HCT116 (cell line): ENCODE measurements around the gene WFDC1. TPM values are rescaled to one million over a fixed set of nuclear protein-coding genes. Genes with fewer than 3 reads are reported as not detected.

Source experiments
- ATAC-seq: fragments of 200-7000 bp; cut with Tn5 transposase; 2 replicates; pipeline ENCODE4 v1.9.1; 2020; ENCODE audit warnings: mild to moderate bottlenecking, moderate library complexity
- BruUV-seq: library from RNA; stranded (reverse); fragments of 400-500 nt; replicated peaks from 2 replicates; lab custom pipeline; 2021; lab: Mats Ljungman, UMichigan
- CTCF ChIA-PET: fragments of 300-600 bp; sonication (Branson Sonifier 250); formaldehyde crosslinking; loops from one replicate; lab custom pipeline; 2021; ENCODE audit warnings: antibody characterized with exemption; lab: Charles Lee
- POLR2A ChIA-PET: fragments of 300-600, 350-600 bp; sonication (Branson Sonifier 250); formaldehyde crosslinking; loops from one replicate; lab custom pipeline; 2021; ENCODE audit warnings: antibody characterized with exemption; lab: Charles Lee
- RAD21 ChIA-PET, 2 experiments: fragments of 300-600 bp; sonication (Branson Sonifier 250); formaldehyde crosslinking; loops; one replicate each; lab custom pipeline; 2023; ENCODE audit warnings: low total read pairs in 2 of 2; ENCODE audit not compliant: uncharacterized antibody in 2 of 2, unreplicated experiment in 2 of 2, low non-redundant PET in 1 of 2; lab: Charles Lee
- DNase-seq: peaks from one replicate; pipeline ENCODE4 v3.0.0-alpha.2; 2010; ENCODE audit warnings: low read depth, low spot score
- H2AFZ ChIP-seq: fragments of 200-600 bp; shearing (Covaris generic), sonication (generic); 2 replicates; pipeline ENCODE4 v1.6.1; 2017; ENCODE audit warnings: low read depth, mixed run types, mixed read lengths, antibody characterized with exemption, low read length; ENCODE audit not compliant: poor library complexity, severe bottlenecking
- H3K27ac ChIP-seq: 2 replicates; pipeline ENCODE4 v1.5.1; 2012; ENCODE audit warnings: low read depth, low read length
- H3K27me3 ChIP-seq: fragments of 200-600 bp; sonication (generic); 2 replicates; pipeline ENCODE4 v1.6.1; 2016; ENCODE audit warnings: mixed run types, low read length, mixed read lengths; ENCODE audit not compliant: insufficient read depth
- H3K36me3 ChIP-seq, 2 experiments: fragments of 200-500 bp in 1 of 2; fragments of 200-600 bp in 1 of 2; sonication (Bioruptor generic) in 1 of 2; sonication (generic) in 1 of 2; 2 replicates each; pipeline versions ENCODE4 v1.5.1 to v1.6.1; 2014 to 2016; ENCODE audit warnings: low read length in 2 of 2, inconsistent platforms in 1 of 2, mixed read lengths in 1 of 2, mixed run types in 1 of 2; ENCODE audit not compliant: insufficient read depth in 2 of 2, control insufficient read depth in 1 of 2
- H3K4me1 ChIP-seq, 2 experiments: fragments of 200-600 bp in 1 of 2; sonication (generic) in 1 of 2; 2 replicates each; pipeline versions ENCODE4 v1.5.1 to v1.6.1; 2012 to 2017; ENCODE audit warnings: low read length in 2 of 2, inconsistent platforms in 1 of 2, mild to moderate bottlenecking in 1 of 2, mixed read lengths in 1 of 2, mixed run types in 1 of 2, moderate library complexity in 1 of 2; ENCODE audit not compliant: insufficient read depth in 2 of 2, control insufficient read depth in 1 of 2
- H3K4me2 ChIP-seq: fragments of 200-600 bp; sonication (generic); 2 replicates; pipeline ENCODE4 v1.6.1; 2017; ENCODE audit warnings: mixed run types, low read length, mixed read lengths
- H3K4me3 ChIP-seq, 2 experiments: fragments of 200-600 bp in 1 of 2; sonication (generic) in 1 of 2; replicated peaks in 1 of 2; 2 replicates each; pipeline ENCODE4 v1.5.1; 2011 to 2016; ENCODE audit warnings: low read length in 2 of 2, control low read depth in 1 of 2, low read depth in 1 of 2, mild to moderate bottlenecking in 1 of 2, mixed read lengths in 1 of 2, mixed run types in 1 of 2
- H3K79me2 ChIP-seq: fragments of 200-600 bp; sonication (generic); 2 replicates; pipeline ENCODE4 v1.6.1; 2017; ENCODE audit warnings: mild to moderate bottlenecking, mixed run types, low read length, moderate library complexity, mixed read lengths; ENCODE audit not compliant: insufficient read depth
- H3K9ac ChIP-seq: fragments of 200-600 bp; sonication (generic); 2 replicates; pipeline ENCODE4 v1.6.1; 2016; ENCODE audit warnings: low read length, mixed read lengths
- H3K9me2 ChIP-seq: fragments of 200-600 bp; sonication (generic), shearing (Covaris generic); 2 replicates; pipeline ENCODE4 v1.6.1; 2017; ENCODE audit warnings: mixed run types, mild to moderate bottlenecking, moderate library complexity; ENCODE audit not compliant: insufficient read depth
- H3K9me3 ChIP-seq, 2 experiments: fragments of 200-500 bp in 1 of 2; fragments of 200-600 bp in 1 of 2; sonication (Bioruptor generic) in 1 of 2; sonication (generic) in 1 of 2; 2 replicates each; pipeline ENCODE4 v1.6.1; 2014 to 2017; ENCODE audit warnings: low read length in 2 of 2, mixed read lengths in 2 of 2, inconsistent platforms in 1 of 2, low read depth in 1 of 2, mild to moderate bottlenecking in 1 of 2, mixed run types in 1 of 2, moderate library complexity in 1 of 2; ENCODE audit not compliant: control insufficient read depth in 1 of 2, insufficient read depth in 1 of 2
- H4K20me1 ChIP-seq: fragments of 200-600 bp; sonication (generic), shearing (Covaris generic); 2 replicates; pipeline ENCODE4 v1.6.1; 2017; ENCODE audit warnings: mixed run types, mild to moderate bottlenecking, moderate library complexity; ENCODE audit not compliant: insufficient read depth
- ATF3 ChIP-seq: IDR thresholded peaks from 2 replicates; pipeline ENCODE4 v1.6.1; 2012
- CEBPB ChIP-seq: IDR thresholded peaks from 2 replicates; pipeline ENCODE4 v1.6.1; 2012; ENCODE audit warnings: low read depth
- EGR1 ChIP-seq: IDR thresholded peaks from 2 replicates; pipeline ENCODE4 v1.6.1; 2012; ENCODE audit warnings: low read depth
- ELF1 ChIP-seq: IDR thresholded peaks from 2 replicates; pipeline ENCODE4 v1.6.1; 2012; ENCODE audit warnings: low read depth, borderline replicate concordance
- EZH2 ChIP-seq: fragments of 200-600 bp; sonication (generic); IDR thresholded peaks from 2 replicates; pipeline ENCODE4 v1.6.1; 2017; ENCODE audit warnings: antibody characterized with exemption, mixed run types
- EZH2phosphoT487 ChIP-seq: fragments of 200-600 bp; IDR thresholded peaks from 2 replicates; pipeline ENCODE4 v1.6.1; 2018; ENCODE audit warnings: antibody characterized with exemption, borderline replicate concordance
- FOSL1 ChIP-seq: IDR thresholded peaks from 2 replicates; pipeline ENCODE4 v1.6.1; 2012; ENCODE audit warnings: low read depth
- JUND ChIP-seq: IDR thresholded peaks from 2 replicates; pipeline ENCODE4 v1.6.1; 2012
- POLR2A ChIP-seq: IDR thresholded peaks from 2 replicates; pipeline ENCODE4 v1.7.0; 2011; ENCODE audit warnings: borderline replicate concordance; ENCODE audit not compliant: insufficient read depth, insufficient read length; ENCODE audit errors: extremely low read depth
- POLR2AphosphoS5 ChIP-seq: IDR thresholded peaks from 2 replicates; pipeline ENCODE4 v1.6.1; 2011; ENCODE audit warnings: mild to moderate bottlenecking, low read depth, low read length, moderate library complexity
- RAD21 ChIP-seq: IDR thresholded peaks from 2 replicates; pipeline ENCODE4 v1.6.1; 2012; ENCODE audit warnings: low read depth, mild to moderate bottlenecking
- SP1 ChIP-seq: IDR thresholded peaks from 2 replicates; pipeline ENCODE4 v1.6.1; 2012; ENCODE audit warnings: low read depth
- SRF ChIP-seq: IDR thresholded peaks from 2 replicates; pipeline ENCODE4 v1.6.1; 2012; ENCODE audit warnings: low read depth
- YY1 ChIP-seq: IDR thresholded peaks from 2 replicates; pipeline ENCODE4 v1.6.1; 2011; ENCODE audit warnings: low read length, low read depth, moderate library complexity, mild to moderate bottlenecking; ENCODE audit not compliant: insufficient replicate concordance; ENCODE audit errors: extremely low read depth
- ZFX ChIP-seq: fragments of 450-650 bp; IDR thresholded peaks from 2 replicates; pipeline ENCODE4 v1.6.1; 2017
- ZNF274 ChIP-seq: fragments of 200-500 bp; sonication (Bioruptor generic); IDR thresholded peaks from 2 replicates; pipeline ENCODE4 v1.6.1; 2014; ENCODE audit warnings: mild to moderate bottlenecking, low read depth, low read length, inconsistent platforms
- intact Hi-C: fragments of 100-400 bp; cut with micrococcal nuclease; formaldehyde crosslinking; loops from 2 replicates; pipeline ENCODE4 v1.10.0; 2022
- total RNA-seq: library from RNA; stranded (reverse); gene quantifications from one replicate; pipeline ENCODE4 v1.2.1, GENCODE V29; 2021; ENCODE audit not compliant: unreplicated experiment
- TF ChIP-seq, protein P1 (sequence below): IDR thresholded peaks from 2 replicates; pipeline ENCODE4 v1.6.1; 2011; ENCODE audit warnings: mild to moderate bottlenecking, low read length, moderate library complexity; ENCODE audit not compliant: insufficient replicate concordance; ENCODE audit errors: extremely low read depth
- TF ChIP-seq, protein P2 (sequence below), 3 experiments: fragments of 200-600 bp in 1 of 3; sonication (generic) in 1 of 3; IDR thresholded peaks in 2 of 3; conservative IDR thresholded peaks in 1 of 3; 2 replicates each; pipeline ENCODE4 v1.5.1; 2012 to 2017; ENCODE audit warnings: low read depth in 2 of 3, low read length in 2 of 3, antibody characterized with exemption in 1 of 3, borderline replicate concordance in 1 of 3, control low read depth in 1 of 3, mild to moderate bottlenecking in 1 of 3, mixed read lengths in 1 of 3, mixed run types in 1 of 3, moderate library complexity in 1 of 3; ENCODE audit not compliant: insufficient read depth in 1 of 3
- TF ChIP-seq, protein P3 (sequence below): IDR thresholded peaks from 2 replicates; pipeline ENCODE4 v1.6.1; 2012

Gene WFDC1
- total RNA-seq, 1 experiment from 2014 or later, result 0.42 TPM

GRCh38 chr16:84247331-84247730, 47.3 kb upstream of the WFDC1 start:
- Histone ChIP-seq H2AFZ (no peak overlapping the region), H4K20me1 (no peaks in the 10 kb centered on the region), H3K9me3 (no peaks in the 10 kb centered on the region), H3K4me2 (no peak overlapping the region), H3K9me2 (no peaks in the 10 kb centered on the region), H3K9ac (no peak overlapping the region), H3K27me3 (no peaks in the 10 kb centered on the region), H3K27ac (no peak overlapping the region), H3K79me2 (no peaks in the 10 kb centered on the region), H3K36me3 (no peaks in the 10 kb centered on the region), H3K4me1 (peaks cover 0 to 6% of the 10 kb centered on the region in 2 experiments; a peak in 1 of 4 replicates), H3K4me3 (no peak overlapping the region)
- CTCF ChIA-PET, result no interaction called here
- DNase-seq (no peak), ATAC-seq (no peak)
- intact Hi-C loops, result no loop called here
- no TSS peak for BruUV-seq
- TF ChIP-seq SRF (no peak), ZNF274 (no peak), EZH2phosphoT487 (no peak), ZFX (no peak), JUND (no peak), FOSL1 (no peak), ATF3 (no peak), EZH2 (no peak), EGR1 (no peak), CEBPB (no peak), RAD21 (no peak), SP1 (no peak), POLR2AphosphoS5 (no peak), YY1 (no peak), POLR2A (no peak), ELF1 (no peak)
- TF ChIP-seq, protein P1, sequence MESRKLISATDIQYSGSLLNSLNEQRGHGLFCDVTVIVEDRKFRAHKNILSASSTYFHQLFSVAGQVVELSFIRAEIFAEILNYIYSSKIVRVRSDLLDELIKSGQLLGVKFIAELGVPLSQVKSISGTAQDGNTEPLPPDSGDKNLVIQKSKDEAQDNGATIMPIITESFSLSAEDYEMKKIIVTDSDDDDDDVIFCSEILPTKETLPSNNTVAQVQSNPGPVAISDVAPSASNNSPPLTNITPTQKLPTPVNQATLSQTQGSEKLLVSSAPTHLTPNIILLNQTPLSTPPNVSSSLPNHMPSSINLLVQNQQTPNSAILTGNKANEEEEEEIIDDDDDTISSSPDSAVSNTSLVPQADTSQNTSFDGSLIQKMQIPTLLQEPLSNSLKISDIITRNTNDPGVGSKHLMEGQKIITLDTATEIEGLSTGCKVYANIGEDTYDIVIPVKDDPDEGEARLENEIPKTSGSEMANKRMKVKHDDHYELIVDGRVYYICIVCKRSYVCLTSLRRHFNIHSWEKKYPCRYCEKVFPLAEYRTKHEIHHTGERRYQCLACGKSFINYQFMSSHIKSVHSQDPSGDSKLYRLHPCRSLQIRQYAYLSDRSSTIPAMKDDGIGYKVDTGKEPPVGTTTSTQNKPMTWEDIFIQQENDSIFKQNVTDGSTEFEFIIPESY, result no peak
- TF ChIP-seq, protein P2, sequence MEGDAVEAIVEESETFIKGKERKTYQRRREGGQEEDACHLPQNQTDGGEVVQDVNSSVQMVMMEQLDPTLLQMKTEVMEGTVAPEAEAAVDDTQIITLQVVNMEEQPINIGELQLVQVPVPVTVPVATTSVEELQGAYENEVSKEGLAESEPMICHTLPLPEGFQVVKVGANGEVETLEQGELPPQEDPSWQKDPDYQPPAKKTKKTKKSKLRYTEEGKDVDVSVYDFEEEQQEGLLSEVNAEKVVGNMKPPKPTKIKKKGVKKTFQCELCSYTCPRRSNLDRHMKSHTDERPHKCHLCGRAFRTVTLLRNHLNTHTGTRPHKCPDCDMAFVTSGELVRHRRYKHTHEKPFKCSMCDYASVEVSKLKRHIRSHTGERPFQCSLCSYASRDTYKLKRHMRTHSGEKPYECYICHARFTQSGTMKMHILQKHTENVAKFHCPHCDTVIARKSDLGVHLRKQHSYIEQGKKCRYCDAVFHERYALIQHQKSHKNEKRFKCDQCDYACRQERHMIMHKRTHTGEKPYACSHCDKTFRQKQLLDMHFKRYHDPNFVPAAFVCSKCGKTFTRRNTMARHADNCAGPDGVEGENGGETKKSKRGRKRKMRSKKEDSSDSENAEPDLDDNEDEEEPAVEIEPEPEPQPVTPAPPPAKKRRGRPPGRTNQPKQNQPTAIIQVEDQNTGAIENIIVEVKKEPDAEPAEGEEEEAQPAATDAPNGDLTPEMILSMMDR (IDR thresholded peaks at IDR 0.05 in 2 of 3, conservative IDR thresholded peaks at IDR 0.05 in 1 of 3; ENCODE audit: borderline replicate concordance in 1 of 3, insufficient read depth in 1 of 3, low read depth in 2 of 3, low read length in 2 of 3), result no peak
- TF ChIP-seq, protein P3, sequence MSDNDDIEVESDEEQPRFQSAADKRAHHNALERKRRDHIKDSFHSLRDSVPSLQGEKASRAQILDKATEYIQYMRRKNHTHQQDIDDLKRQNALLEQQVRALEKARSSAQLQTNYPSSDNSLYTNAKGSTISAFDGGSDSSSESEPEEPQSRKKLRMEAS, result no peak
- POLR2A ChIA-PET, result no interaction called here
- RAD21 ChIA-PET, result no interaction called here
